SW480 (cell line): ENCODE measurements around the gene UBP1.
"Not testable (repeated sequence)": the region's sequence is repeated elsewhere in the genome, so short reads cannot be mapped to it uniquely, and the experiment has no call there.

ENCODE experiments used
- DNase-seq: peaks from one replicate; pipeline ENCODE4 v3.0.0-alpha.2; 2016; ENCODE audit warnings: low spot score

UBP1 gene

DNA sequence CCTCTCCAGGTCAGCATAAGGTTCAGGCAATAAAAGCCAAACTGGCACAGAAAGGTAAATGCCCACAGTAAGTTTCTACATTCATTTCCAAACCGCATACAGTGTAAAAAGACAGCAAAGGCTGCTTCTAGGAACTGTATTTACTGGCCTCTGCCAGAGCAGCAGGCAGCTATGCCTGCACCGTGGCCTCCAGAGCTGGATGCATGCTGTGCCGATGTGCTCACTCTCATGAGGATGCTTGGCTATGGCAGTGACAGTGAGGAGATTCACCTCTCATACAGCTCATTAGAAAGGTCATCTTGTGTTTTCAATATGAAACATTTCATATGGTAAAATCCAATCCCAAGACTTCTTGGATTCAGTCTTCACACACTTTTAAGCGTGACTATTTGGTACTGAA lies 50.3 kb downstream of the UBP1 start:
- no peak for DNase-seq

DNA sequence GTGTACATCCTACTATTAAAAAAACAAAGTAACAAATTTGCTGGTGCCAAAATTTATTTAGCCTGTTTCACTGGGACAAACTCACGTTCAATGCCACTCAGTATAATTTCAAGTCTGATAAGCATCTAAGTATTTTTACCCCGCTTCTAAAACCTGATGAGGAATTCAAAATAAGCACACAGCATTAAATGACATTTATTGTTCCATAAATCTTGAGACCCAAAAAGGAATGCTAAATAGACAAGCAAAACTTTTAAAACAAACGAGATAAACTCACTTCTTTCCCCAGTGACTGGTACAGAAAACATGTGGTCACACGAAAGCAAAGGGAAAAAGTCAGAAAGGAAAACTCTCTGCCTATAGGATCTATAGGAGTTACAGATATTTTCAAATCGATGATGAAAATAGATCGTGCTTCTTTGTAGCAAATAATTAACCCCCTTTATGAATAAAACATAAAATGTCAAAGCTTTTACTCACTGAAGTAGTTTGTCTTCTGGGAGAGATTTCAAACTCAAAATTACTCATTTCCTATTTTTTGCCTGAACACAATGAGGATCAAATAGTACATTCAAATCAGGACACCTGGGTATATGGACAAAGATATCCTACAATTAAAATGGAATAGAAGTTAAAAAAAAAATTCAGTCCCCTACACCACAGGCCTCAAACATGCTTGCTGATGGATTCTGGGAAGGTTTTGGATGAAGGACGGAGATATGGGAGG lies 51.7 kb downstream of the UBP1 start:
- DNase-seq, result no peak

DNA sequence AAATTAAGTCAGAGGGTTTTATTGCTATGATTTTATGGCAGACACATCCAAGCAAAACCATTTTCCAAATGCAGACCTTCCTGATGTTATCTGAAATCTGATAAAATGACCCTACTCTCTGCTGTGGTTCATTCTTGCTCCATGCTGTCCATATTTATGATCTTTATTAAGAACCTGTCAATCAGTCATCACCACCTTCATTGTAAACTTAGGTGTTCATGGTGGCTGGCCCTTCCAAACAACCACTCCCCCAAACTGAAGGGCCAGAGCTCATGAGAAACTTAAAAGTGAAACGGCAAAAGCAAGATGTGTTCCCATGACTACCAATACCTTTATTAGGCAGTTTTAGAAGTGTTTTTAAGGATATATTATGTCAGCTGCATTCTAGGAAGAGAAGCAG lies 53.6 kb downstream of the UBP1 start:
- DNase-seq, result no peak

DNA sequence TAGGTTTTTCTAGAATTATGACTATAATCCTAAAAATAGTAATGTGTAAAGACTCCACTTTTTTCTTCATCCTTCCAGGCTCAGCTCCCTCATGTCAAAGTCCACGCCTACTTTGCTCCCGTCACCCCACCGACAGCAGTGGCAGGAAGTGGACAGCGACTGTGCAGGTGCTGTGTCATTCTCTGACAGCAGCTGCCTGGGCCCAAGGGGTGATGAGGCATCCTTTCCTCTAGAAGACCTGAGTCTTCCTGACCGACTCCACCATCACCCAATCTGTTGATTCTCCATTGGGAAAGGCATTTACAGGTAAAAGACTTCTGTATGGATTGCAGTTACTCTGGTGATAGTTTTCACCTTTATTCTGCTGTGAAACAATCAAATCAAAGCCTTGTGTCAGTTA lies 54.8 kb downstream of the UBP1 start:
- DNase-seq, result no peak

DNA sequence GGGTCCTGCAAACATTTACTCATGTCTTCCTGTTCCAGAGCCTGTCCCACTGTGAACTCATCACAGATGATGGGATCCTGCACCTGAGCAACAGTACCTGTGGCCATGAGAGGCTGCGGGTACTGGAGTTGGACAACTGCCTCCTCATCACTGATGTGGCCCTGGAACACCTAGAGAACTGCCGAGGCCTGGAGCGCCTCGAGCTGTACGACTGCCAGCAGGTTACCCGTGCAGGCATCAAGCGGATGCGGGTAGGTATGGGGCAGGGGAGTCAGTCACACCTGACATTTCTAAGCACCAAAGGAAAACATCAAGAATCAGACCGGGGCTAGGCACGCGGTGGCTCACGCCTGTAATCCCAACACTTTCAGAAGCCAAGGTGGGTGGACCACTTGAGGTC lies 56.3 kb downstream of the UBP1 start:
- no peak for DNase-seq

DNA sequence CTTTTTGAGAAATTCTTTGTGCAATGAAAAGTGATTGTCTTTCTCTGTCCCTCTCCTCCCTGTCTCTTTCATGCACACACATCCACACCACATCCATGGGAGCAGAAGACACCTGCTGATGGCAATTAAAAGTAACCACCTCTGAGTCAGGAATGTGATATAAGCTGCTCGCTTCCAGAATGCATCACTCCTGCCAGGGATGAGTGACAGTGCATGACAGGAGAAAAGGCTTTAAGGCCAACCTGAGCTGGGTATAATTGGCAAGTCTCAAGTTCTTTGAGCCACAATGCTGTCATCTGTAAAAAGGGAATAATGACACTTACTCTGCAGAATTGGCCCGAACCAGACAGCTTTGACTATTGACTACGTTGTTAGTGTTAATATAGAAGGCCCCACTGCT lies 59.6 kb downstream of the UBP1 start:
- no peak for DNase-seq

DNA sequence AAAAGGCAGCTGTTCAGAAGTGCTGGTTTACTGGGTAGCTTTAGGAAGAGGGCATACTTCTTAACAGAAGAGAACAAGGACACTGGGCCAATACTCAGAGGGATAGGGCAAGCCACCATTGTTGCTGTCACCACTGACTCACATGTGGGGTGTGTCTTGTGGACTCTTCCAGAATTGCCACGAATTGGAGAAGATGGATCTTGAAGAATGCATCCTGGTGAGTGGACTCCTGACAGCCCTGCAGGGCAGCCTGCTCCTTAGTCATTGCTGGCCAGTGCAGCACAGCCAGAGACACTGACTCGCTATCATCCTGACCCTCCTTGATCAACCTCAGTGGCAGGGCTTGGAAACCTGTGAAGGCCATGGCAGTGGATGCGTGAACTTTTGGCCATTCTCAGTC lies 62.3 kb downstream of the UBP1 start:
- DNase-seq, result no peak

DNA sequence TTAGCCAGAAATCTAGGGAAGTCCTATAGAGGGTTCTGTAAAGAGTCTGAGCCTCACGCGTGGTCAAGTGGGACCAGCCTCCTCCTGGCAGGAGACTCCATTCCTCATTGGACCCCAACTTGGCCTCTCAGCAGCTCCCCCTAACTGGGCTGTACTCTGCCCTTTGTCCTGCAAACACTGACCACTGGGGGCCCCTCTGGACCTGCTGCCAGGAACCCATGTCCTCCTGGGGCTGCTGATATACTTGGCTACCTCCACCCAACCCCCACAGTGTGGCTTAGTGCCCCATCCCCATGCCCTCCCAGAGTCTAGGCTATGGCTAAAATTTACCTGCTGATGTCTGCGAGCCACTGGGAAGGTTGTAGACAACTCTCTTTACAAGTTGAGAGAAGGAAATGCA lies 62.7 kb downstream of the UBP1 start:
- DNase-seq, result no peak

DNA sequence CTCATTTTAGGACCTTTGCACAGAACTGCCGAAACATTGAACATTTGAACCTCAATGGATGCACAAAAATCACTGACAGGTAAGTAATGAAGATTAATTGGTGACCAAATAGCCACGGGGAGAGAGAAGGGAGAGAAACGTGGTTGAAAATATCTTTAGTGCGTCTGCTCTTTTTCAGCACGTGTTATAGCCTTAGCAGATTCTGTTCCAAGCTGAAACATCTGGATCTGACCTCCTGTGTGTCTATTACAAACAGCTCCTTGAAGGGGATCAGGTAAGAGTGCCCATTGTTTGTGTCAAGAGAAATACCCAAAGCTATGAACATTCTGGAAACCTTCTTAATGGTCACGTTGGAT lies 67.1 kb downstream of the UBP1 start:
- no peak for DNase-seq

DNA sequence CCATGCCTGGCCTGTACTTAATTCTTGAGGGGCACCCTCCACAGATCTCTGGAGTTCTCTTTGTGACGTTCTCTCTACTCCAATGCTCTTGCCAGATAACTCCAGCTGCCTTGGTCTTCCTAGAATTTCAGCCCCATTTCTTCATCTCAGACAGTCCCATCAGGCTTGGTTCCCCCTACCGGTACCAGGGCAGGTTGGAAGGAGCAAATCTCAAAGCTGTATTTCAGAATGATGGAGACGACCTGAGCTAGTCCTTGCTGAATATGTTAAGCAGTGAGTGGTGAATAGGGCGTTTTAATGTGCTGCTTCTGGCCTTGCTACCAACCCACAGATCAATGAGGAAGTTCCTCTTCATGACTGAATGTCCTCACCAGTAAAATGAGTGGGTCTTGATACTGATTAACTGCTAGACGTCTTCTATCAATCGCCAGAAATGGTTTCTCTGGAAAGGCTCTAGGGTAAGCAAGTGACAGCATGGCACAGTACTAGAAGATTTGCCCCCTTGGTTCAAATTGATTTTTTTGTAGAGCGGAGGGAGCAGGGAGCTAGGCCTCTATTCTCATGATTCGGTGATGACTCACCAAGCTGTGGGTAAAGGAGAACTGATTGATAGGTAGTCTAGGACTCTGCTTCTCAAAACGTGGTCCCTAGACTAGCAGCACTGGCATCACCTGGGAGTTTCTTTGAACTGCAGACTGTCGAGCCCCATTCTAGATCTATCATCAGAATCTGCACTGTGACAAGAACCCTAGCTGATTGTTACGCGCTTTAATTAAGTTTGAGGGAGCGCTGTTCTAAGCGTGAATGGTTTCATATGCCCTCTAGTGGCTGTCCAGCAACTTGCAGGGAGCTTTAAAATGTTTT lies 67.8 kb downstream of the UBP1 start:
- DNase-seq, result peak; percentile 71

DNA sequence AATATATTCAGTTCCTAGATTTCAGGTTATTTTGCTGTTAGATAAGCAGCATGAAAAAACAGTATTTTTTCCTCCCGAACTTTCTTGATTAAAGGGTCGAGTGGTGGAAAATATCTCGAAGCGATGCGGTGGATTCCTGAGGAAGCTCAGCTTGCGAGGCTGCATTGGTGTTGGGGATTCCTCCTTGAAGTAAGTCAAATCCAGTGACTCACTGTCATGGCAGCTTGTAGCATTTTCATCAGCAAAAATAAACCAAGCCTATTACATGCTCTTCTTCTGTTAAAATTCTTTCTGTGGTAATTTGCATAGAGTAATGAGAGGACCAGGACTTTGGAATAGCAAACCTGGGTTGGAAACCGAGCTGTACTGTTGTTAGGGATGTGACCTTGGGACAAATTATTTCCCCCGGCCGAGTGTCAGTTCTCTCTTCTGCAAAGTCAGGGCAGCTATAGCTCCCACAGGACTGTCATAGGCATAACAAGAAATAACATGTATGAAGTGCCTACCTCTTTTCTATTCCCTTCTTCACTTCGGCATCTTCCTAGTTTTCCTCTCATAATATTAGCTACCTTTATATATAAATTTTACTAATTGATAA lies 75.6 kb downstream of the UBP1 start:
- no peak for DNase-seq

DNA sequence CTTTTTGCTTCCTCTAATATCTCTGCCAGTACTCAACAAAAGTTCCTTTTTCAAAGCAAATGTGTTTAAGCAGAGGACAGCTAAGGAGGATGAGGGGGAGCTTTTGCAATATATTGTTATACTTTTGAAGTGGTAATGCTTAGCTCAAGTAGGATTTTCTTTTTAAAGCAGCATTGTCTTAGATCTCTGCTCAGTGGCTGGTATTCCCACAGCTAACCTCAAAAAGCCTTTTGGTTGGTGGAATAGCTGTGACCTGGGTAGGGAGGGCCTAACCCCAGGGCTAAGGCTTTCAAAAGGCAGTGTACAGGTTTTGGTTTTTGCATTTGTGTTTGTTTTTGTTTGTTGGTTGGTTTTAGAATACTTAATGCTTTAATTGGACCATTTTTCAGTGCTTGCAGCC lies 76.1 kb downstream of the UBP1 start:
- DNase-seq, result no peak

DNA sequence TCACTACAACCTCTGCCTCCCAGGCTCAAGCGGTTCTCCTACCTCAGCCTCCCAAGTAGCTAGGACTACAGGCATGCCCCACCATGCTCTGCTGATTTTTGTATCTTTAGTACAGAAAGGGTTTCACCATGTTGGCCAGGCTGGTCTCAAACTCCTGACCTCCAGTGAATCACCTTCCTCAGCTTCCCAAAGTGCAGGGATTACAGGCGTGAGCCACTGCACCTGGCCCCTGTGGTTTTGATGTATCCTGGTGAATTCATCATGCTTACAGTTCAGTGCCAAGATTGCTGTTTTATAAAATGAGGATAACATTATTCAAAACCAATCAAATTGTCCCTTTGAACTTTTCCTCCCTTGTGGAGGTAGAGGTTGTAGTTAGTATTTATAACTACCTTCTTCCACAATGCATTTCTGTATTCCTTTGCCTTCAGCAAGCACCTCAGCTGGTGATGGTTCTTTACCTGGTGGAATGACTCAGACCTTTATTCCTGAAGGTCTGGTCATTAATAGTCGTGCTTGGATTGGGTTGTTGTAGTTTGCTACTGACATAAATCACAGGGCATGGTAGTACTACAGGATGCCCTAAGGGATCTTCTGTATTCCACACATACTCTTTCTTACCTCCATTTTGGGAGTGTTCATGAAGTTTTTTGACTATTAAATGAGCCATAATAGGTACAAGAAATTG lies 76.9 kb downstream of the UBP1 start:
- DNase-seq, result peak; percentile 26

DNA sequence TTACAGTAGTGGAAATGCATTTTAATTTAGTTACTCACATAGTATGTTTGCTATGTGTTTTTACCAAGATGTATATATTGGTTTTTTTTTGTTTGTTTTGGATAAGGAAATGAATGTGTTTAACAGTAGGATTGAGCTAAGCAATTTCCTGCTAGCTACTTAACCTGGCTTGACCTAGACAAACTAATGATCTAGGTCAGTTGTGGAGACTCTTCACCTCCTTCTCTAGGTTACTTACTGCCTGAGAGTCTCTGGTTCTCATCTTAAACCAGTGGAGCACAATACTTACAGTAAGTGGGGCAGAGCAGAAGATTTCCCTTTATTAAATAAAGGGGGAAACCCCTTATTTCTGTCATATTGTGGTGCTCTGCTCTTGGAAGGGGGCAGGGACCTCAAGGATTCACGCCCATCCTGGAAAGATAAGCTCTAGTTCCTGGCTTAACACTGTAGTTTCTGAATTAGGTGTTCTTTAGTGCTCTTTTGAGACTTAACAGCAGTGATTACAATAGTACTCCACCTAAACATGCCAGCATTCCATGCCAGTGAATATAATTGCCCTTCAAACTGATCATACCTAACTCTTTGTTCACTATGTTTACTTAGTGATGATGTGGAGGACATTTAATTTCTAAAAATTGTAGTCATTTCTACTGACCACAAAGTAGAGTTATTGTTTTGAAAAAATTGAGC lies 79.9 kb downstream of the UBP1 start:
- peak; percentile 66 for DNase-seq

DNA sequence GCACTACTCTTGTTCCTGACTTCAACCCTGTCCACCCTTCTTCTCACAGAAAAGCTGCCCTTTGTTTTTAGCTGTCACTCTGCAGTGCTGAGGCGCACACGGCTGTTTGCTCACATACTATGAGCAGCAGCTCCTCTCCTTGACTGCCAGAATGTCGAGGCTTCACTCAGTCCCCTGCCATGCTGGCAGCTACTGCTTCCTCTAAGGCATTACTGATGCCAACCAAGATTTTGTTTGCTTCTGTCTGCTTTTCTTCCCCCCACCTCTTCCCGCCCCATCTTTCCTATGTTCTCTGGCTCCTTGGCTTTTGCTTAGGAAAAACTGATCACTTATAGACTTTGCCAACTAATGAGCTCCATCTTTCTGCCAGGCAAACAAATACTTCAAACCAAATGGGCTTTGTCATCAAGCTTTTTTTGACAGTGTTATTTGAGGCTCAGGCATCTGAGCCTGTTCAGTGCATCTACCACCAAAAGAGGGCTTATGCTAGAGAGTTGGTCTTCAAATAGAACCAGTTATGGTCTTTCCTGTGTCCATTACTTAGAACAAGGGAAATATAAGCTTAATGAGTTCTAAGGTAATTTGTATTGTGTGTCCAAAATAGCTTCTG lies 81.9 kb downstream of the UBP1 start:
- DNase-seq, result no peak

DNA sequence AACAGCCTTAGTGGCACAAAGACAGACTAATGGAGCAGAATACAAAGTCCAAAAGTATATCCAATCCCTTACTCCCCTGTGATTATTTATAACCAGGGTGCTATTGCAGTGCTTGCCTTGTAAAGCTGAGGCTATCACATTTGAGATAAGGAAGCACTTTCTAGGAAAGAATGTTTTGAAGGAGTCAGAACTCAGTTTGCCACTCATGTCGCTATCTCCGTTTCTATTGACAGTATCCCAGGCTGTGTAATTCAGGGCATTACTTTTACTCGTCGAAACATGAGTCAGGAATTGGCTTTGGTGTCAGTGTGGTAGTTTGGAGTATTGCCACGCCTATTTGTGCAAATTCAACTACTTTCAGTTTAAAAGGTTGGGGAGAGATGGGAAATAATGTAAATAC lies 84.6 kb downstream of the UBP1 start:
- no peak for DNase-seq

DNA sequence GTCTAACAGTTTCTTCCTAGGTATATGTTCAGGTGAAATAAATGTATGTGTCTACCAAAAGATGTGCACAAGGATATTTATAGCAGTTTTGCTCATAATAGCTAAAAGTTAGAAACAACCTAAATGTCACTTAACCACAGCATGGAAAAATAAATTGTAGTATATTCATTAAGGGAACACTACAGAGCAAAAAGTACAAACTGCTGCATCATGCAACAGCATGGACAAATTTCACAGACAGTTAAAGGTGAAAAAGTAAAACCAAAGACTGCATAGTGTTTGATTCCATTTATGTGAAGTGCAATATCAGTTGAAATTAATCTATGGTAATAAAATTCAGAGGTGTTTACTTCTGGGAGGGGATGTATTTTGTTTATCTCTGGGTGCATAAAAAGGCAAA lies 100.4 kb downstream of the UBP1 start:
- no peak for DNase-seq

DNA sequence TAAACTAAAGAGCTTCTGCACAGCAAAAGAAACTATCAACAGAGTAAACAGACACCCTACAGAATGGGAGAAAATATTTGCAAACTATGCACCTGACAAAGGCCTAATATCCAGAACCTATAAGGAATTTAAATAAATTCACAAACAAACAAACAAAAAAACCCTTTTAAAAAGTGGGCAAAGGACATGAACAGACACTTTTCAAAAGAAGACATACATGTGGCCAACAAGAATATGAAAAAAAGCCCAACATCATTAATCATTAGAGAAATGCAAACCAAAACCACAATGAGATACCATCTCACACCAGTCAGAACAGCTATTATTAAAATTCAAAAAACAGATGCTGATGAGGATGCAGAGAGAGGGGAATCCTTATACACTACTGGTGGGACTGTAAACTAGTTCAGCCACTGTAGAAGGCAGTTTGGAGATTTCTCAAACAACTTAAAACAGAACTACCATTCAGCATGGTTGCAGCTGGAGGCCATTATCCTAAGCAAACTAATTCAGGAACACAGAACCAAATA lies 101.2 kb downstream of the UBP1 start:
- DNase-seq, result not testable (repeated sequence)
